HG03558 (cell line): ENCODE measurements around the gene AGAP6.
"Not testable (repeated sequence)": the region's sequence is repeated elsewhere in the genome, so short reads cannot be mapped to it uniquely, and the experiment has no call there.

ENCODE experiments used
- ATAC-seq: cut with Tn5 transposase; IDR thresholded peaks from one replicate; pipeline ENCODE4 v1.9.1; 2021; ENCODE audit warnings: moderate number of reproducible peaks; ENCODE audit not compliant: unreplicated experiment; ENCODE audit errors: extremely low read depth

AGAP6 gene

GRCh38 chr10:49988376-49988775, at the start of gene AGAP6:
Gene AGAP6 (plus strand): TSS chr10:49988406. CDS start chr10:49988716, 310 bp downstream.
- not testable (repeated sequence) for ATAC-seq

- ATAC-seq: not testable (repeated sequence)
These were observed 46.5 kb upstream of the AGAP6 start, which contains the start of the genes PARG and TIMM23B for GRCh38 chr10:49941447-49942338. Gene PARG (minus strand): TSS chr10:49942027. CDS start chr10:49941725, 302 bp downstream. Gene TIMM23B (plus strand): TSS chr10:49942053. CDS start chr10:49942195, 142 bp downstream.

GRCh38 chr10:49942339-49942705, 45.9 kb upstream of the AGAP6 start:
- ATAC-seq: not testable (repeated sequence)

GRCh38 chr10:49943607-49944006, 44.6 kb upstream of the AGAP6 start:
- not testable (repeated sequence) for ATAC-seq

- not testable (repeated sequence) for ATAC-seq
These were observed 40.1 kb upstream of the AGAP6 start for GRCh38 chr10:49948142-49948541.

GRCh38 chr10:49948737-49949136, 39.5 kb upstream of the AGAP6 start:
- ATAC-seq: not testable (repeated sequence)

- ATAC-seq: not testable (repeated sequence)
These were observed 36.2 kb upstream of the AGAP6 start for GRCh38 chr10:49952006-49952405.

GRCh38 chr10:49953122-49953521, 35.1 kb upstream of the AGAP6 start:
- not testable (repeated sequence) for ATAC-seq

- not testable (repeated sequence) for ATAC-seq
These were observed 17.8 kb upstream of the AGAP6 start for GRCh38 chr10:49970331-49970857.

GRCh38 chr10:49971466-49971865, 16.7 kb upstream of the AGAP6 start:
- ATAC-seq: not testable (repeated sequence)

- ATAC-seq: not testable (repeated sequence)
These were observed 16.1 kb upstream of the AGAP6 start for GRCh38 chr10:49972094-49972493.

GRCh38 chr10:49977756-49978155, 10.4 kb upstream of the AGAP6 start:
- not testable (repeated sequence) for ATAC-seq

GRCh38 chr10:49987207-49987606, 999 bp upstream of the AGAP6 start:
- not testable (repeated sequence) for ATAC-seq

GRCh38 chr10:49995321-49995720, 7.1 kb downstream of the AGAP6 start:
- not testable (repeated sequence) for ATAC-seq

GRCh38 chr10:50014024-50014423, 25.8 kb downstream of the AGAP6 start:
- not testable (repeated sequence) for ATAC-seq

GRCh38 chr10:50015596-50016220, 27.5 kb downstream of the AGAP6 start:
- not testable (repeated sequence) for ATAC-seq

- not testable (repeated sequence) for ATAC-seq
These were observed 28.7 kb downstream of the AGAP6 start for GRCh38 chr10:50016926-50017325.

GRCh38 chr10:50017646-50018045, 29.4 kb downstream of the AGAP6 start:
- ATAC-seq: not testable (repeated sequence)

- not testable (repeated sequence) for ATAC-seq
These were observed 31.1 kb downstream of the AGAP6 start for GRCh38 chr10:50019279-50019678.

- ATAC-seq: not testable (repeated sequence)
These were observed 32.3 kb downstream of the AGAP6 start for GRCh38 chr10:50020451-50021024.
